HUES6 (cell line): Measurements from ENCODE around the gene MUC22.
"Not testable (repeated sequence)": the region's sequence is repeated elsewhere in the genome, so short reads cannot be mapped to it uniquely, and the experiment has no call there.

Source experiments
- H3K27ac ChIP-seq: 2 replicates; pipeline ENCODE4 v1.7.0; 2013; ENCODE audit warnings: low read depth, mild to moderate bottlenecking, low read length, inconsistent platforms
- H3K27me3 ChIP-seq: 2 replicates; pipeline ENCODE4 v1.6.1; 2013; ENCODE audit warnings: low read length; ENCODE audit not compliant: control insufficient read depth, insufficient read depth
- H3K36me3 ChIP-seq: 2 replicates; pipeline ENCODE4 v1.6.1; 2013; ENCODE audit warnings: low read length; ENCODE audit not compliant: control insufficient read depth, insufficient read depth
- H3K4me1 ChIP-seq: 2 replicates; pipeline ENCODE4 v1.6.1; 2013; ENCODE audit warnings: low read length; ENCODE audit not compliant: control insufficient read depth, insufficient read depth
- H3K4me3 ChIP-seq: 2 replicates; pipeline ENCODE4 v1.5.1; 2013; ENCODE audit warnings: low read depth, low read length
- H3K9ac ChIP-seq: one replicate; pipeline ENCODE4 v1.6.1; 2013; ENCODE audit warnings: mild to moderate bottlenecking, low read length
- H3K9me3 ChIP-seq: 2 replicates; pipeline ENCODE4 v1.6.1; 2013; ENCODE audit warnings: low read depth, low read length; ENCODE audit not compliant: control insufficient read depth, insufficient read depth

MUC22 gene

DNA sequence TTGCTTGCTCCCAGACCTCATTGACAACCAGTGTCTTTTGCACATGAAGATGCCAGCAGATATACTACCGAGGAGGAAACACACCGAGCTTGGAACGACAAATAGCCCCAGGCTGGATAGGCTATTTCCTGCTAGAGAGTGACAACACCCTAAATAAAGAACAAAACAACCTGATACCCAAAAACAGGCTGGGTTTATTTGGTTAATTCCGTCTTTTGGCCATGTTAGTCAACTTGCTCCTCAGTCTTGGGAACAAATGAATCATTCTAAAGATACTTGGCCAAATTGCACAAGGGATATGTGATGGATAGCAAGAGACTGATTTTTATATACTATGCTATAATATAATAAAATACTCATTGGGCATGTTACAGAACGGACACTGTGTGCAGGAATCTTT, 11.5 kb upstream of the MUC22 start:
- Histone ChIP-seq H3K4me1 (no peaks in the 10 kb centered on the region; the same call in 1 of the 2 replicates), H3K36me3 (no peaks in the 10 kb centered on the region), H3K9me3 (peaks cover 7% of the 10 kb centered on the region), H3K9ac (no peak overlapping the region), H3K27ac (no peak overlapping the region), H3K27me3 (no peaks in the 10 kb centered on the region), H3K4me3 (no peak overlapping the region)

DNA sequence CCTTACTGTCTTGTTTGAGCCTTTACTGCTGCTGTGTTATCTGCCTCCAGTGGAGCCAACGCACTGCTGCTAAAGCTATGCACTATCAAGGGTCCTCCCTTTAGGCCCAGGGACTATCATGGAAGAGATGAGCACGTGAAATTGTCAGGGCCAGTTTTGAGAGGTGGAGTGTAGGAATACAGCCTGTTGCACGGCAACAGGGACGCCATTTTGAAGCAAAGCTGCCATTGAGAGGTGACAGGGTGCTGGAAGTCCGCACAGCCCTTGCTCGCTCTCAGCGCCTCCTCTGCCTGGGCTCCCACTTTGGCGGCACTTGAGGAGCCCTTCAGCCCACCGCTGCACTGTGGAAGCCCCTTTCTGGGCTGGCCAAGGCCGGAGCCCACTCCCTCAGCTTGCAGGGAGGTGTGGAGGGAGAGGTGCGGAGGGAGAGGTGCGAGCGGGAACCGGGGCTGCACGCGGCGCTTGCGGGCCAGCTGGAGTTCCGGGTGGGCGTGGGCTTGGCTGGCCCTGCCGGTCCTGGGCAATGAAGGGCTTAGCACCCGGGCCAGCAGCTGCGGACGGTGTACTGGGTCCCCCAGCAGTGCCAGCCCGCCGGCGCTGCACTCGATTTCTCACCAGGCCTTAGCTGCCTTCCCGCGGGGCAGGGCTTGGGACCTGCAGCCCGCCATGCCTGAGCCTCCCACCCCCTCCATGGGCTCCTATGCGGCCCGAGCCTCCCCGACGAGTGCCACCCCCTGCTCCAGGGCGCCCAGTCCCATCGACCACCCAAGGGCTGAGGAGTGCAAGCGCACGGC, 10.0 kb upstream of the MUC22 start:
- H3K4me1 ChIP-seq, H3K27me3 ChIP-seq, H3K36me3 ChIP-seq, H3K9me3 ChIP-seq, H3K4me3 ChIP-seq, H3K27ac ChIP-seq, H3K9ac ChIP-seq: not testable (repeated sequence)

DNA sequence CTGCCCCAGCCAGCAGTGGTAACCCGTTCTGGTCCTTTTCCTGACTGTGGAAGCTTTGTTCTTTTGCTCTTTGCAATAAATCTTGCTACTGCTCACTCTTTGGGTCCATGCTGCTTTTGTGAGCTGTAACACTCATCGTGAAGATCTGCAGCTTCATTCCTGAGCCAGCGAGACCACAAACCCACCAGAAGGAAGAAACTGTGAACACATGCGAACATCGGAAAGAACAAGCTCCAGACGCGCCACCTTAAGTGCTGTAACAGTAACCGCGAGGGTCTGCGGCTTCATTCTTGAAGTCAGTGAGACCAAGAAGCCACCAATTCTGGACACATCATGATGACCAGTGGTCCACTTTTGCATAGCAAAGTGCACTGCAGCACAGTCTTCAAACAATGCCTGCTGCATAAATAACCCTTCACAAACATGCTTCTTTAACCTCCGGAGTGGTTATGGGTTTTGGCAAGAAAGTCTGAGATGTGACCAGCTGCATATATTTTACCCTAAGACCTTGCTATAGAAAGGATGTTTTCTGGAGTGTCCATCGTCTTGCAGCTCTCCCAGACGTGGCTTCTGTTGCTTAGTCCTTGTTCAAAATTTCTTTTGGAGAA, 8.9 kb upstream of the MUC22 start:
- no peak overlapping the region for H3K4me3 ChIP-seq
- H3K36me3 ChIP-seq = no peaks in the 10 kb centered on the region
- H3K27me3 ChIP-seq = no peaks in the 10 kb centered on the region
- H3K4me1 ChIP-seq = no peaks in the 10 kb centered on the region; the same call in 1 of the 2 replicates
- no peak overlapping the region for H3K9ac ChIP-seq
- H3K27ac ChIP-seq = no peak overlapping the region
- no peaks in the 10 kb centered on the region for H3K9me3 ChIP-seq

DNA sequence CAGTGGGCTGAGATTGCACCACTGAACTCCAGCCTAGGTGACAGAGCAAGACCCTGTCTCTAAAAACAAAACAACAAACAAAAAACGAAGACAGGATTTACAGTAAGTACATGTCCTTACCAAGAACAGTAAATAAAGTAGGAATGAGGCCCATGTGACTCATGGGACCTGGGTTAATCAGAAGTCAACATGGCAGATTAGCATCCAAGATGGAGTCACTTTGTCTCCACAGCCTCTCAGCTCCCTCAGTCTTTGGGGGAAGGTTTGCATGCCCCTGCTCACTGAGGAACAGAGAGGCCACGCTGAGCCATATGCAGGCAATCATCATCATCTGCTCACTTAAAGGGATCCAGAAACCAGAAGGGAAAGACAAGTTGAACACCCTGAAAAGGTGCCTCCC, 7.8 kb upstream of the MUC22 start:
- H3K9me3 ChIP-seq = no peaks in the 10 kb centered on the region
- no peak overlapping the region for H3K27ac ChIP-seq
- H3K36me3 ChIP-seq = no peaks in the 10 kb centered on the region
- no peak overlapping the region for H3K4me3 ChIP-seq
- no peaks in the 10 kb centered on the region for H3K27me3 ChIP-seq
- no peak overlapping the region for H3K9ac ChIP-seq
- H3K4me1 ChIP-seq = no peaks in the 10 kb centered on the region; the same call in 1 of the 2 replicates

DNA sequence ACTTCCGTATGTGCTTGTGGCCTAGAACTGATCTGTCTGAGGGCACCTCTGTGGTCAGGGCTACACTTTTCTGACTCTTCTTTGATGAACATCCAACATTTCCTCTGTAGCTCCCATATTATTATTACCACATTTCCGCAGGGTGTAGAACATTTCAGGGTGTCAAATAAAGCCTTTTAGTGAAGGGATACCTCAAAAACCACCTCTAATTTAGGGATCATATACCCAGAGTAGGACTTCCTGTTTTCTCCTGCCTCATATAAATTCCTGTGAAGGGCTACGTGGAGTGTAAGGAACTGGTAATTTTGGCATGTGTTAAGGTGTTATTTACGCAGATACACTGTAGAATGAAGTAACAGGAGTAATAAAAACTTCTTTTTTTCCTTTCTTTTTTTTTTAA, 5.5 kb upstream of the MUC22 start:
- Histone ChIP-seq H3K4me1 (no peaks in the 10 kb centered on the region), H3K27me3 (no peaks in the 10 kb centered on the region), H3K9ac (no peak overlapping the region), H3K36me3 (no peaks in the 10 kb centered on the region), H3K9me3 (no peaks in the 10 kb centered on the region), H3K4me3 (no peak overlapping the region), H3K27ac (no peak overlapping the region)

DNA sequence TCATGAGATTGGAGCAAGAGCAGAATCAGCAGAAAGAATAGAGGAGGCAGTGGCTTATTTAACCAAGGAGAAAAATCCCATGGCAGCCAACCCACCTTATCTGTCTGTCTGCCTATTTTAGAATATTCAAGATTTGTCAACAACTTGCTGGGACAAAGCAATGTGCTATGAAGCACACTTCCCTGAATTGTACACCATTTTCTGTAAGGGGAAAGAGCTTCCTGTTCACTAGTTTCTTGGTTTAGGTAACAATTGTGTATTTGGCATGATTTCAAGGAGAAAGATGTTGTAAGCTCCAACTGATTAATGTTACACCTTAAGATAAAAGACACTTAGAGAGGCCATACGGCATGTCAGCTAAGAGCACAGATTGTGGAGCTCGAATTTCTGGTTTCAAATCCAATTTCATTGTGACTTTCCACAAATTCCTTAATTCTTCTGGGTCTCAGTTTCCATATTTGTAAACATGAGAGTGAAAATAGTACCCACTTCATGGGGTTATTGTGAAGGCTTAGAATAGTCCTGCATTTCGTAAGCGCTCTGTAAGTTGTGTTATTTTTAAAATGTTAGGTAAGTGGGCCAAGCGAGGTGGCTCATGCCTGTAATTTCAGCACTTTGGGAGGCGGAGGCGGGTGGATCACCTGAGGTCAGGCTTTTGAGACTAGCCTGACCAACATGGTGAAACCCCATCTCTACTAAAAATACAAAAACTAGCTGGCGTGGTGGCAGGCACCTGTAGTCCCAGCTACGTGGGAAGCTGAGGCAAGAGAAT, 4.8 kb upstream of the MUC22 start:
- Histone ChIP-seq H3K27me3 (no peaks in the 10 kb centered on the region), H3K9ac (no peak overlapping the region), H3K27ac (no peak overlapping the region), H3K9me3 (no peaks in the 10 kb centered on the region), H3K4me3 (no peak overlapping the region), H3K36me3 (no peaks in the 10 kb centered on the region), H3K4me1 (no peaks in the 10 kb centered on the region)

DNA sequence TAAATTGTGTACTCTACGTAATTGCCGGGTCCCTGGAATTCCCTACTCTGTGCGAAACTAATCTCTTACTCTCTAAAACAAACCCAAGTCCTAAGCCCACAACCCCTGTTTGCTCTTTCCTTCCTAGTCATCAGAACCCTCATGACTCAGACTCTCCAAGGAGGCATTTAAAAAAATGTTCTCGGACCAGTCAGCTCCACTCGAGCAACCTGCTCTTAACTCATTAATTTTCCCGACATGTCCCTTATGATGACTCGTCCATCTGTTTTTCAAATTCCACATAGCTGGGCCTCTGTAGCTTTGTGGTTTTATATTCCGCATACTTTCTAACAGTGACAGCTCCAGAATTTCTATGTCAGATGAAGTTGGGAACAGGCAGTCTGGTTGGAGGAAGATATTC, 2.6 kb upstream of the MUC22 start:
- H3K27ac ChIP-seq = no peak overlapping the region
- no peak overlapping the region for H3K9ac ChIP-seq

DNA sequence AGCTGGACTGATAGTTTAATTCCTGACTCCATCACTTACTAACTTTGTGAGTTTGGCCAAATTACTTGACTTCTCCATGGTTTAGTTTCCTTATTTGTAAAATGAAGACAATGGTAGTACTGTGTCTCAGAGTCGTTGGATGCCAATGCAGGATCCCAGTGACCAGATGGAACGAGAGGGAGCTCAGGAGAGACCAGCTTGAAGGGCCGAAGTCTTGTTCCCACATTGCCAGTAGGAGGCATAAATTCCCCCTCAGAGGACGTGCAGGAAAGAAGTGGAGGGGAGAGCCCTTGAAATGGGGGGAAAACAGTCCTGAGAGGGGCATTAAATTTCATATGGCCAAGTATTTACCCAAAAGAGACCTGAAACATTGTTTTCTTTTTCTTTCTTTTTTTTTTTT, 2.1 kb upstream of the MUC22 start:
- H3K4me1 ChIP-seq = no peaks in the 10 kb centered on the region
- H3K9me3 ChIP-seq = no peaks in the 10 kb centered on the region
- H3K27me3 ChIP-seq = no peaks in the 10 kb centered on the region
- H3K4me3 ChIP-seq = no peak overlapping the region
- no peak overlapping the region for H3K27ac ChIP-seq
- H3K36me3 ChIP-seq = no peaks in the 10 kb centered on the region
- no peak overlapping the region for H3K9ac ChIP-seq

More for the DNA sequence above, 2.6 kb upstream of the MUC22 start:
- no peak overlapping the region for H3K4me3 ChIP-seq
- no peaks in the 10 kb centered on the region for H3K4me1 ChIP-seq
- no peaks in the 10 kb centered on the region for H3K27me3 ChIP-seq
- H3K9me3 ChIP-seq = no peaks in the 10 kb centered on the region
- no peaks in the 10 kb centered on the region for H3K36me3 ChIP-seq

DNA sequence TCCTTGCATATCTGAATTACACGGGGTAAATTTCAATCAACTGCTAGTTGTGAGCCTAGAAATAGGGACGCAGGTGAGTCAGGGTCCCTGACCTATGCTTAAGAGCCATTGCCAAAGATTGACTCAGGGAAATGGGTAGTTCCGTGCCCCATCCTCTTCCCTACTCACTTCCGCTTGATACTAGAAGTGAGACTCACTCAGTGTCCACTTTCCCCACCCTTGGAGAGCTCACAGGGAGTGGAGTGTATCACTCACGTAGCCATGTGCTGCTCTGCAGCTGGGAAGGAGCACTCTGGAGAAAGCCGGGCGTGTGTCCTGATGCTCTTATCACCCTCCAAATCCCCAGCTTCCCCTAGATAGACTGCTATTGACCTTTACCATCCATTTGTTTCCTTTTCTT, 543 bp upstream of the MUC22 start:
- no peaks in the 10 kb centered on the region for H3K27me3 ChIP-seq

DNA sequence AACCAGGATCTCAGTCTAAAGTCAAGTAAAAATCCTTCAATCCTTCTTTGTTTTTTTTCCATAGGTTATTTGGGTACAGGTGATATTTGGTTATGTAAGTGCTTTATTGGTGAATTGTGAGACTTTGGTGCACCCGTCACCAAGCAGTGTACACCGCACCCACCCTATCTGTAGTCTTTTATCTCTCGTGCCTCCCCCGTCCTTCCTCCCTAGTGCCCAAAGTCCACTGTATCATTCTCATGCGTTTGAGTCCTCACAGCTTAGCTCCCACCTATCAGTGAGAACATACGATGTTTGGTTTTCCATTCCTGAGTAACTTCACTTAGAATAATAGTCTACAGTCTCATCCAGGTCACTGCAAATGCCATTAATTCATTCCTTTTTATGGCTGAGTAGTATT, 879 bp downstream of the MUC22 start:
- Histone ChIP-seq H3K9me3 (peaks cover 1% of the 10 kb centered on the region; the same call in 1 of the 2 replicates), H3K27ac (no peak overlapping the region), H3K27me3 (no peaks in the 10 kb centered on the region), H3K9ac (no peak overlapping the region), H3K4me1 (no peaks in the 10 kb centered on the region), H3K36me3 (no peaks in the 10 kb centered on the region), H3K4me3 (no peak overlapping the region)

More for the DNA sequence above, 543 bp upstream of the MUC22 start:
- Histone ChIP-seq H3K9me3 (no peaks in the 10 kb centered on the region), H3K4me1 (no peaks in the 10 kb centered on the region), H3K4me3 (no peak overlapping the region), H3K27ac (no peak overlapping the region), H3K9ac (no peak overlapping the region), H3K36me3 (no peaks in the 10 kb centered on the region)
